HEK293T (cell line): ENCODE results near the gene SEL1L.

Source experiments
- ARNT ChIP-seq: fragments of 450-650 bp; IDR thresholded peaks from 2 replicates; pipeline ENCODE4 v1.6.1; 2017; ENCODE audit warnings: mild to moderate bottlenecking
- BHLHE40 ChIP-seq: fragments of 450-650 bp; IDR thresholded peaks from 2 replicates; pipeline ENCODE4 v1.6.1; 2016; ENCODE audit warnings: mild to moderate bottlenecking, moderate library complexity, borderline replicate concordance
- ELF4 ChIP-seq: fragments of 450-650 bp; IDR thresholded peaks from 2 replicates; pipeline ENCODE4 v1.6.1; 2017; ENCODE audit warnings: antibody characterized with exemption
- FOXK2 ChIP-seq: fragments of 450-650 bp; IDR thresholded peaks from 2 replicates; pipeline ENCODE4 v1.6.1; 2016; ENCODE audit warnings: mild to moderate bottlenecking
- FOXM1 ChIP-seq: fragments of 450-650 bp; IDR thresholded peaks from 2 replicates; pipeline ENCODE4 v1.6.1; 2017; ENCODE audit warnings: mild to moderate bottlenecking, borderline replicate concordance
- HDGF ChIP-seq: fragments of 450-650 bp; IDR thresholded peaks from 2 replicates; pipeline ENCODE4 v1.6.1; 2017; ENCODE audit warnings: antibody characterized with exemption, borderline replicate concordance
- L3MBTL2 ChIP-seq: fragments of 450-650 bp; conservative IDR thresholded peaks from 2 replicates; pipeline ENCODE4 v1.6.1; 2016; ENCODE audit warnings: mild to moderate bottlenecking
- LEF1 ChIP-seq: fragments of 450-650 bp; IDR thresholded peaks from 2 replicates; pipeline ENCODE4 v1.6.1; 2017; ENCODE audit warnings: mild to moderate bottlenecking, borderline replicate concordance
- NFRKB ChIP-seq: fragments of 450-650 bp; IDR thresholded peaks from 2 replicates; pipeline ENCODE4 v1.6.1; 2016; ENCODE audit warnings: mild to moderate bottlenecking, moderate library complexity
- SP1 ChIP-seq: fragments of 450-650 bp; IDR thresholded peaks from 2 replicates; pipeline ENCODE4 v1.6.1; 2017
- SUZ12 ChIP-seq: fragments of 450-650 bp; IDR thresholded peaks from 2 replicates; pipeline ENCODE4 v1.6.1; 2016; ENCODE audit warnings: mild to moderate bottlenecking
- ZNF384 ChIP-seq: fragments of 450-650 bp; IDR thresholded peaks from 2 replicates; pipeline ENCODE4 v1.6.1; 2016
- TF ChIP-seq, protein P1 (sequence below): fragments of 450-650 bp; IDR thresholded peaks from 2 replicates; pipeline ENCODE4 v1.6.1; 2016

DNA sequence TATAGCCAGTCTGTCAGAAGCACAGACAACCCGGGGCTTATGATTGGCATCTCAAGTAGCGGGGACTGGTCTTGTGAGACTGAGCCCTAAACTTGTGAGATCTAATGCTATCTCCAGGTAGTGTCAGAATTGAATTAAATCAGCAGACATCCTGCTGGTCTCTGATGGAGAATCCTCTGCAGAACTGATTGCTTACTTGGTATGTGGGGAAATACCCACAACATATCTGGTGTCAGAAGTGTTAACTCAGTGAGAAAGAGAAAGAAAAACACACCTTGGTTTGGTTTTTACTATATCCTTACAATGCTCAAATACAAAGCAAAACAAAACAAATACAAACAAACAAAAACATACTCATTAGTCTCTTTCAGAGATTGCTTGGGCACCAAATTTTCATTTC, 10.0 kb downstream of the SEL1L start:
- TF ChIP-seq LEF1 (no peak), SUZ12 (no peak), L3MBTL2 (no peak), BHLHE40 (no peak), ELF4 (no peak), SP1 (no peak), FOXM1 (no peak), HDGF (no peak), ZNF384 (no peak), NFRKB (no peak), ARNT (no peak), FOXK2 (no peak)
- TF ChIP-seq, protein P1, sequence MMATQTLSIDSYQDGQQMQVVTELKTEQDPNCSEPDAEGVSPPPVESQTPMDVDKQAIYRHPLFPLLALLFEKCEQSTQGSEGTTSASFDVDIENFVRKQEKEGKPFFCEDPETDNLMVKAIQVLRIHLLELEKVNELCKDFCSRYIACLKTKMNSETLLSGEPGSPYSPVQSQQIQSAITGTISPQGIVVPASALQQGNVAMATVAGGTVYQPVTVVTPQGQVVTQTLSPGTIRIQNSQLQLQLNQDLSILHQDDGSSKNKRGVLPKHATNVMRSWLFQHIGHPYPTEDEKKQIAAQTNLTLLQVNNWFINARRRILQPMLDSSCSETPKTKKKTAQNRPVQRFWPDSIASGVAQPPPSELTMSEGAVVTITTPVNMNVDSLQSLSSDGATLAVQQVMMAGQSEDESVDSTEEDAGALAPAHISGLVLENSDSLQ: no peak
